Measurements from ENCODE around the gene TANK. TPM values are rescaled to one million over a fixed set of nuclear protein-coding genes. Genes with fewer than 3 reads are reported as not detected.
A peak's percentile ranks its signal among the peaks of the same experiment; 100 is the strongest.

The TANK gene
- total and polyA plus RNA-seq, 2 of the 13 experiments (the other 11 are each of a cell fraction or from before 2014, with no cell fraction given): 66.9 to 96.1 TPM

GRCh38 chr2:161165811-161166210 lies 5.6 kb downstream of the TANK start:
- CTCF ChIA-PET (ENCODE audit: low intra/inter-chr PET ratio, low total read pairs): no interaction called here
- POLR2A ChIA-PET: no interaction called here
- H4K20me1 ChIP-seq (ENCODE audit: insufficient read depth, low read length): peaks cover 15% of the 10 kb centered on the region; the same call in 1 of the 2 replicates
- in situ Hi-C loops (cut with HindIII; ENCODE audit: extremely low pct_ligation_motif_present, low pct_unique_long_range_greater_than_20kb): no loop called here
- TF ChIP-seq FOXK1 (CRISPR knock-in tag; IDR thresholded peaks at IDR 0.05; ENCODE audit: borderline replicate concordance, low read depth): 0 out of 2 replicates have a peak, but pooled peaks have one; percentile 31
- no peak for TF ChIP-seq HDAC1 (CRISPR knock-in tag; IDR thresholded peaks at IDR 0.05)
- peak; percentile 38; the same call in 1 of the 2 replicates for TF ChIP-seq POLR2G (IDR thresholded peaks at IDR 0.05; ENCODE audit: low read depth, low read length)
- no peak for TF ChIP-seq ZBTB43 (CRISPR knock-in tag; conservative IDR thresholded peaks at IDR 0.05)
- no peak overlapping the region for H2AFZ ChIP-seq (ENCODE audit: low read length)
- peaks cover 5 to 17% of the 10 kb centered on the region in 2 experiments; a peak in 4 of 5 replicates for H3K36me3 ChIP-seq (replicated peaks in 1 of 2; ENCODE audit: control insufficient read depth in 1 of 2, insufficient read depth in 2 of 2, low read length in 2 of 2)
- FAIRE-seq (no peak), DNase-seq (ENCODE audit: low spot score) (no peak), ATAC-seq (no peak)
- WGBS (ENCODE audit: low lambda C conversion rate): 100% methylated on average over 1 of the region's 1 CpG
- intact Hi-C loops (cut with micrococcal nuclease; ENCODE audit: unreplicated experiment): no loop called here
- BruUV-seq (replicated peaks): no TSS peak
- no peak overlapping the region for H3K4me3 ChIP-seq (replicated peaks in 1 of 3; ENCODE audit: insufficient read depth in 1 of 3, low read depth in 2 of 3, low read length in 3 of 3)
- H3K4me2 ChIP-seq (ENCODE audit: low read depth, low read length): no peak overlapping the region
- H3K79me2 ChIP-seq (ENCODE audit: insufficient read depth, low read length): peaks cover 74% of the 10 kb centered on the region
- peaks cover 0 to 3% of the 10 kb centered on the region in 2 experiments; a peak in 1 of 5 replicates for H3K27me3 ChIP-seq (ENCODE audit: control insufficient read depth in 1 of 2, insufficient read depth in 2 of 2, low read length in 2 of 2)
- no peaks in the 10 kb centered on the region for H3K9me3 ChIP-seq (ENCODE audit: low read length)
- peaks cover 89% of the 10 kb centered on the region for H3K4me1 ChIP-seq (ENCODE audit: insufficient read depth, low read length)
- no peak overlapping the region for H3K9ac ChIP-seq (ENCODE audit: insufficient read depth, low read depth, low read length)
- H3K27ac ChIP-seq (ENCODE audit: extremely low read length, insufficient read depth, low read length): no peak overlapping the region

- Histone ChIP-seq H3K36me3 (replicated peaks in 1 of 2; ENCODE audit: control insufficient read depth in 1 of 2, insufficient read depth in 2 of 2, low read length in 2 of 2) (peaks cover 5 to 17% of the 10 kb centered on the region in 2 experiments), H3K9me3 (ENCODE audit: low read length) (no peaks in the 10 kb centered on the region), H3K27ac (ENCODE audit: extremely low read length, insufficient read depth, low read length) (peak overlapping the region; percentile 38), H3K9ac (ENCODE audit: insufficient read depth, low read depth, low read length) (no peak overlapping the region), H4K20me1 (ENCODE audit: insufficient read depth, low read length) (peaks cover 9% of the 10 kb centered on the region; the same call in 1 of the 2 replicates), H2AFZ (ENCODE audit: low read length) (no peak overlapping the region), H3K4me1 (ENCODE audit: insufficient read depth, low read length) (peaks cover 92% of the 10 kb centered on the region), H3K27me3 (ENCODE audit: control insufficient read depth in 1 of 2, insufficient read depth in 2 of 2, low read length in 2 of 2) (no peaks in the 10 kb centered on the region), H3K4me2 (ENCODE audit: low read depth, low read length) (peak overlapping the region; percentile 10; the same call in 1 of the 2 replicates), H3K4me3 (replicated peaks in 1 of 3; ENCODE audit: insufficient read depth in 1 of 3, low read depth in 2 of 3, low read length in 3 of 3) (no peak overlapping the region), H3K79me2 (ENCODE audit: insufficient read depth, low read length) (peaks cover 73% of the 10 kb centered on the region)
- ChIA-PET CTCF (ENCODE audit: low intra/inter-chr PET ratio, low total read pairs) (no interaction called here), POLR2A (interaction anchor here (0.9 kb wide), 1 partner anchor 77 kb away, joined by 3 read pairs; no protein-coding TSS in a partner anchor)
- intact Hi-C loops (cut with micrococcal nuclease; ENCODE audit: unreplicated experiment) (no loop called here), in situ Hi-C loops (cut with HindIII; ENCODE audit: extremely low pct_ligation_motif_present, low pct_unique_long_range_greater_than_20kb) (no loop called here)
- FAIRE-seq (no peak), ATAC-seq (peak; percentile 85), DNase-seq (ENCODE audit: low spot score) (peak; percentile 74)
- WGBS (ENCODE audit: low lambda C conversion rate): 83% methylated on average over 6 of the region's 6 CpGs
- BruUV-seq (replicated peaks): no TSS peak
- no peak for TF ChIP-seq ZNF430 (CRISPR knock-in tag; IDR thresholded peaks at IDR 0.05)
- peak; percentile 37 to 89; a peak in 2 of 4 replicates for TF ChIP-seq NR2F1 (CRISPR knock-in tag; IDR thresholded peaks at IDR 0.05)
- TF ChIP-seq SPEN (CRISPR knock-in tag; IDR thresholded peaks at IDR 0.05; ENCODE audit: low read depth): no peak
- TF ChIP-seq CREB1 (IDR thresholded peaks at IDR 0.05): no peak
- TF ChIP-seq CREB1 (CRISPR knock-in tag; IDR thresholded peaks at IDR 0.05): no peak
- TF ChIP-seq JUND (CRISPR knock-in tag; IDR thresholded peaks at IDR 0.05): 0 out of 2 replicates have a peak, but pooled peaks have one; percentile 15
- TF ChIP-seq KDM6A (CRISPR knock-in tag; IDR thresholded peaks at IDR 0.05; ENCODE audit: low read depth): no peak
- no peak for TF ChIP-seq RFX3 (CRISPR knock-in tag; IDR thresholded peaks at IDR 0.05)
- no peak for TF ChIP-seq ARNTL (CRISPR knock-in tag; IDR thresholded peaks at IDR 0.05)
- no peak for TF ChIP-seq DNMT1 (CRISPR knock-in tag; IDR thresholded peaks at IDR 0.05)
- TF ChIP-seq HMG20A (CRISPR knock-in tag; IDR thresholded peaks at IDR 0.05; ENCODE audit: borderline replicate concordance): peak; percentile 71; the same call in 1 of the 2 replicates
- TF ChIP-seq ZNF24 (IDR thresholded peaks at IDR 0.05): no peak
- TF ChIP-seq ZNF382 (CRISPR knock-in tag; IDR thresholded peaks at IDR 0.05; ENCODE audit: borderline replicate concordance): no peak
- peak; percentile 46; the same call in 1 of the 2 replicates for TF ChIP-seq ZMYM4 (CRISPR knock-in tag; IDR thresholded peaks at IDR 0.05)
- no peak for TF ChIP-seq ZC3H4 (CRISPR knock-in tag; IDR thresholded peaks at IDR 0.05; ENCODE audit: borderline replicate concordance)
Observed at GRCh38 chr2:161166538-161167409, 6.5 kb downstream of the TANK start.

Data from HepG2 (cell line).